GM12864 (cell line): ENCODE data around the gene RBMS3.

Experiments used
- DNase-seq: peaks from one replicate; pipeline ENCODE4 v3.0.0-alpha.2; 2011; ENCODE audit warnings: low read depth
- H3K4me3 ChIP-seq: 2 replicates; pipeline ENCODE4 v1.5.1; 2011; ENCODE audit warnings: mild to moderate bottlenecking, low read depth, low read length, control low read depth
- CTCF ChIP-seq: IDR thresholded peaks from 2 replicates; pipeline ENCODE4 v1.5.1; 2011; ENCODE audit warnings: low read depth, mild to moderate bottlenecking, moderate library complexity, low read length, control low read depth, inconsistent platforms; ENCODE audit errors: missing control alignments

The RBMS3 gene

GRCh38 chr3:29410220-29410619 is 129.3 kb downstream of the RBMS3 start:
- H3K4me3 ChIP-seq: no peak overlapping the region
- TF ChIP-seq CTCF: no peak
- peak; percentile 1 for DNase-seq

- H3K4me3 ChIP-seq: no peak overlapping the region
- no peak for DNase-seq
- no peak for TF ChIP-seq CTCF
Measured at GRCh38 chr3:29410660-29411405, 130.0 kb downstream of the RBMS3 start.

GRCh38 chr3:29412110-29412509 is 131.2 kb downstream of the RBMS3 start:
- no peak overlapping the region for H3K4me3 ChIP-seq
- TF ChIP-seq CTCF: no peak
- DNase-seq: peak; percentile 21

GRCh38 chr3:29414468-29415224 is 133.8 kb downstream of the RBMS3 start:
- DNase-seq: no peak
- no peak overlapping the region for H3K4me3 ChIP-seq
- TF ChIP-seq CTCF: no peak

GRCh38 chr3:29415482-29416223 is 134.8 kb downstream of the RBMS3 start:
- no peak for TF ChIP-seq CTCF
- H3K4me3 ChIP-seq: no peak overlapping the region
- no peak for DNase-seq

- no peak for TF ChIP-seq CTCF
- DNase-seq: no peak
- no peak overlapping the region for H3K4me3 ChIP-seq
Measured at GRCh38 chr3:29416514-29416913, 135.6 kb downstream of the RBMS3 start.
